Measurements from ENCODE around the gene FBXL12. TPM values are rescaled to one million over a fixed set of nuclear protein-coding genes. Genes with fewer than 3 reads are reported as not detected.

Gene FBXL12, protein sequence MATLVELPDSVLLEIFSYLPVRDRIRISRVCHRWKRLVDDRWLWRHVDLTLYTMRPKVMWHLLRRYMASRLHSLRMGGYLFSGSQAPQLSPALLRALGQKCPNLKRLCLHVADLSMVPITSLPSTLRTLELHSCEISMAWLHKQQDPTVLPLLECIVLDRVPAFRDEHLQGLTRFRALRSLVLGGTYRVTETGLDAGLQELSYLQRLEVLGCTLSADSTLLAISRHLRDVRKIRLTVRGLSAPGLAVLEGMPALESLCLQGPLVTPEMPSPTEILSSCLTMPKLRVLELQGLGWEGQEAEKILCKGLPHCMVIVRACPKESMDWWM
- total RNA-seq (41.5 and 41.6 TPM in 2 replicates), polyA plus RNA-seq (79.4 and 96.5 TPM in 2 replicates), polyA minus RNA-seq (38.4 and 39.9 TPM in 2 replicates)
- 15.5 TPM for total RNA-seq (2013)

DNA sequence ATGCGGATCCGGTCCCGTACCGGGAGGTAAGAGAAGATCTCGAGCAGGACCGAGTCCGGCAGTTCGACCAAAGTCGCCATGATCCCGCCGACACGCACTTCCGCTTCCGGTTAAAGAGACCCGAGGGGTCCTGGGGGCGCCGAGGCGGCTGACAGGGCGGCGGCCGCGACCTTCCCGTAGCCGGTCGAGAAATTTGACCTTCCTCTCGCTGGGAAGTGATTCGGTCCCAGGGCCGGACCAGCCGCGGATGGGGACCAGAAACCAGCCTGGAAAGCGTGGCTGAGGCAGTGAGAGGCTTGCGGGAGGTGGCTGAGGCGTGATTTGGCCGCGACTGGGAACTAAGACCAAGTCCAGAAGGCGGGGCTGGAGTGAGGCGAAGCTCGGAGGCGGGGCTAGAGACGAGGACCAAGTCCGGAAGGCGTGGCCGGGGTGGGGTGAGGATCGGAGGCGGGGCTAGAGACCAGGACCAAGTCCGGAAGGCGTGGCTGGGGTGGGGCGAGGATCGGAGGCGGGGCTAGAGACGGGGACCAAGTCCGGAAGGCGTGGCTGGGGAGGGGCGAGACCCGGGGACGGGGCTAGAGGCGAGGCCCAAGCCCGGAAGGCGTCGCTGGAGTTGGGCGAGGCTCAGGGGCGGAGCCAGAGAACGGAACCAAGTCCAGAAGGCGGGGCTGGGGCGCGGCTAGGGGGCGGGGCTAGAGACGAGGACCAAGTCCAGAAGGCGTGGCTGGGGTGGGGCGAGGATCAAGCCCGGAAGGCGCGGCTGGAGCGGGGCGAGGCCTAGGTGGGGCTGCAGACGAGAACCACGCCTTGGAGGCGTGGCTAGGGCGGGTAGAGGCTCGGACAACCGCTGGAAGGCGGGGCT, at the start of gene FBXL12:
Gene FBXL12 (minus strand): TSS at position 346 of the 862 bp plus-strand sequence. CDS start 266 bp downstream, at position 80.
- Mint-ChIP-seq H3K4me1 (peaks cover 29% of the 10 kb centered on the region), H3K27ac (peak within 1 kb of the TSS; percentile 92), H3K4me3 (peak within 1 kb of the TSS; percentile 95), H3K27me3 (no peaks in the 10 kb centered on the region), H3K9me3 (ENCODE audit: insufficient read depth) (peaks cover 3% of the 10 kb centered on the region)
- H2AFZ ChIP-seq (ENCODE audit: insufficient read depth, low read depth, low read length, poor library complexity, severe bottlenecking), result peak within 1 kb of the TSS; percentile 92
- intact Hi-C loops (cut with micrococcal nuclease), result loop anchor here (1.0 to 10.0 kb wide), 12 partner anchors 8 to 1556 kb away; partner anchors contain the start of genes PIN1, RAB11B, SWSAP1 and TMED1
- peak within 1 kb of the TSS; percentile 47 to 98 (median 96) for H3K4me3 ChIP-seq (ENCODE audit: control extremely low read depth in 1 of 5, extremely low read depth in 1 of 5, insufficient read depth in 1 of 5, low read depth in 2 of 5, low read length in 4 of 5)
- H3K27me3 ChIP-seq (replicated peaks in 1 of 4; ENCODE audit: control extremely low read depth in 1 of 4, control insufficient read depth in 3 of 4, insufficient read depth in 4 of 4, low read length in 3 of 4), result no peaks in the 10 kb centered on the region
- H3K79me2 ChIP-seq (ENCODE audit: control insufficient read depth, insufficient read depth, low read length), result peaks cover 35% of the 10 kb centered on the region
- WGBS (ENCODE audit: insufficient coverage), result under 1% methylated on average over 82 of the region's 82 CpGs
- H4K20me1 ChIP-seq (ENCODE audit: control insufficient read depth, insufficient read depth, low read length, poor library complexity, severe bottlenecking), result no peaks in the 10 kb centered on the region
- peaks cover 0 to 4% of the 10 kb centered on the region in 2 experiments for H3K36me3 ChIP-seq (replicated peaks in 1 of 2; ENCODE audit: control extremely low read depth in 1 of 2, control insufficient read depth in 1 of 2, extremely low read depth in 1 of 2, insufficient read depth in 2 of 2, low read length in 1 of 2)
- H3K4me1 ChIP-seq (ENCODE audit: control insufficient read depth in 2 of 2, insufficient read depth in 2 of 2, low read length in 2 of 2), result peaks cover 10 to 15% of the 10 kb centered on the region in 2 donors
- ATAC-seq (ENCODE audit: low read depth) (peak; percentile 84), DNase-seq (peak; percentile 100)
- ChIA-PET POLR2A (interaction anchor here (0.7 to 1.1 kb wide), 7 partner anchors 9 to 750 kb away, joined by 3 to 8 read pairs (median 4); partner anchors contain the start of genes CDKN2D, PIN1, UBL5 and ZNF846), CTCF (interaction anchor here (1.0 to 1.2 kb wide), 2 partner anchors 9 to 16 kb away, joined by 3 read pairs; partner anchors contain the start of gene UBL5)
- peak within 1 kb of the TSS; percentile 88 for H3K4me2 ChIP-seq (replicated peaks; ENCODE audit: low read depth, low read length, poor library complexity, severe bottlenecking)
- peak within 1 kb of the TSS; percentile 87 for H3K9ac ChIP-seq (ENCODE audit: low read length)
- peaks cover 1 to 16% (median 6%) of the 10 kb centered on the region in 3 donors for H3K9me3 ChIP-seq (ENCODE audit: control extremely low read depth in 1 of 3, control insufficient read depth in 2 of 3, insufficient read depth in 1 of 3, low read length in 2 of 3)
- peak within 1 kb of the TSS; percentile 92 to 98 for H3K27ac ChIP-seq (ENCODE audit: low read length in 2 of 2)
- TF ChIP-seq, protein P1, sequence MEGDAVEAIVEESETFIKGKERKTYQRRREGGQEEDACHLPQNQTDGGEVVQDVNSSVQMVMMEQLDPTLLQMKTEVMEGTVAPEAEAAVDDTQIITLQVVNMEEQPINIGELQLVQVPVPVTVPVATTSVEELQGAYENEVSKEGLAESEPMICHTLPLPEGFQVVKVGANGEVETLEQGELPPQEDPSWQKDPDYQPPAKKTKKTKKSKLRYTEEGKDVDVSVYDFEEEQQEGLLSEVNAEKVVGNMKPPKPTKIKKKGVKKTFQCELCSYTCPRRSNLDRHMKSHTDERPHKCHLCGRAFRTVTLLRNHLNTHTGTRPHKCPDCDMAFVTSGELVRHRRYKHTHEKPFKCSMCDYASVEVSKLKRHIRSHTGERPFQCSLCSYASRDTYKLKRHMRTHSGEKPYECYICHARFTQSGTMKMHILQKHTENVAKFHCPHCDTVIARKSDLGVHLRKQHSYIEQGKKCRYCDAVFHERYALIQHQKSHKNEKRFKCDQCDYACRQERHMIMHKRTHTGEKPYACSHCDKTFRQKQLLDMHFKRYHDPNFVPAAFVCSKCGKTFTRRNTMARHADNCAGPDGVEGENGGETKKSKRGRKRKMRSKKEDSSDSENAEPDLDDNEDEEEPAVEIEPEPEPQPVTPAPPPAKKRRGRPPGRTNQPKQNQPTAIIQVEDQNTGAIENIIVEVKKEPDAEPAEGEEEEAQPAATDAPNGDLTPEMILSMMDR (IDR thresholded peaks at IDR 0.05), result no peak
- TF ChIP-seq EZH2 (IDR thresholded peaks at IDR 0.05; ENCODE audit: borderline replicate concordance, insufficient read depth, low read depth, low read length, poor library complexity, severe bottlenecking), result no peak
